ENCODE data around the gene EIF5B. TPM values are rescaled to one million over a fixed set of nuclear protein-coding genes. Genes with fewer than 3 reads are reported as not detected.

Gene EIF5B
- polyA plus RNA-seq, 3 donors, result 0.58 to 3.2 (median 1.5) TPM

- Mint-ChIP-seq H3K27me3 (ENCODE audit: low read depth in 3 of 3) (no peaks in the 10 kb centered on the region), H3K27ac (no peak overlapping the region), H3K4me1 (no peaks in the 10 kb centered on the region), H3K4me3 (no peak overlapping the region), H3K9me3 (peaks cover 1 to 6% (median 3%) of the 10 kb centered on the region in 7 donors), H3K36me3 (peaks cover 84 to 97% of the 10 kb centered on the region in 2 donors)
- no peaks in the 10 kb centered on the region for H3K79me2 ChIP-seq (ENCODE audit: insufficient read depth, low read length)
- intact Hi-C loops (cut with micrococcal nuclease), result no loop called here
- no peak overlapping the region for H2AFZ ChIP-seq (ENCODE audit: insufficient read depth, low read depth, low read length, poor library complexity, severe bottlenecking)
- no CpG with 5 or more reads among the region's 4 CpGs for WGBS (ENCODE audit: insufficient coverage)
- no peaks in the 10 kb centered on the region for H3K27me3 ChIP-seq (ENCODE audit: control insufficient read depth in 2 of 2, insufficient read depth in 2 of 2, low read length in 2 of 2)
- H3K27ac ChIP-seq (ENCODE audit: low read depth in 1 of 2, low read length in 2 of 2), result no peak overlapping the region
- H4K20me1 ChIP-seq (ENCODE audit: insufficient read depth, low read length), result no peaks in the 10 kb centered on the region
- peaks cover 85 to 97% of the 10 kb centered on the region in 2 donors for H3K36me3 ChIP-seq (replicated peaks in 1 of 2; ENCODE audit: control insufficient read depth in 1 of 2, insufficient read depth in 2 of 2, low read length in 2 of 2)
- H3K4me3 ChIP-seq (replicated peaks in 1 of 3; ENCODE audit: low read depth in 2 of 3, low read length in 3 of 3), result no peak overlapping the region
- H3K9ac ChIP-seq (ENCODE audit: insufficient read depth, low read length, poor library complexity, severe bottlenecking), result no peak overlapping the region
- DNase-seq, result no peak
- no peak overlapping the region for H3K4me2 ChIP-seq (replicated peaks; ENCODE audit: extremely low read depth, low read length, poor library complexity, severe bottlenecking)
- no peaks in the 10 kb centered on the region for H3K9me3 ChIP-seq (replicated peaks in 1 of 2; ENCODE audit: control insufficient read depth in 1 of 2, insufficient read depth in 1 of 2, low read length in 2 of 2)
- no peaks in the 10 kb centered on the region for H3K4me1 ChIP-seq (ENCODE audit: control insufficient read depth in 1 of 2, insufficient read depth in 2 of 2, low read length in 2 of 2)
- no peak for TF ChIP-seq CTCF (IDR thresholded peaks at IDR 0.05)
Measured at GRCh38 chr2:99373144-99373543, 36.0 kb downstream of the EIF5B start.

DNA sequence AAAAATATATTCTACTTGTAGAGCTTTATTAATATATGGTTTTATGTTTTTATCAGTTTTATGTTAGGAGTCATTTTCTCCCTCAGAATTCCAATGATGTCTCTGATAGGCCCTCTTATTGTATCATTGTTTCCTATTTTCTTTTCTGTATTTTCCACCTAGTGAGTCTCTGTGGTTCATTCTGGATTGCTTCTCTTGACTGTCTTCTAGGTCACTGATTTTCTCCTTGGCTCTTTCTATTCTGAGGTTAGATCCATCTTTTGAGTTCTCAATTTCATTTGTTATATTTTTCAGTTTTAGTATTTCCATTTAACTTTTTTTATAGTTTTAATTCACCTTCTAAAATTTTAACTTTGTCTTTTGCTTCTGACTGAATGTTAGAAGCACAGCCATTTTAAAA, 37.6 kb downstream of the EIF5B start:
- Histone ChIP-seq H3K9me3 (replicated peaks in 1 of 2; ENCODE audit: control insufficient read depth in 1 of 2, insufficient read depth in 1 of 2, low read length in 2 of 2) (no peaks in the 10 kb centered on the region), H3K4me3 (replicated peaks in 1 of 3; ENCODE audit: low read depth in 2 of 3, low read length in 3 of 3) (no peak overlapping the region), H3K79me2 (ENCODE audit: insufficient read depth, low read length) (no peaks in the 10 kb centered on the region), H3K4me2 (replicated peaks; ENCODE audit: extremely low read depth, low read length, poor library complexity, severe bottlenecking) (no peak overlapping the region), H3K4me1 (ENCODE audit: control insufficient read depth in 1 of 2, insufficient read depth in 2 of 2, low read length in 2 of 2) (no peaks in the 10 kb centered on the region), H3K27me3 (ENCODE audit: control insufficient read depth in 2 of 2, insufficient read depth in 2 of 2, low read length in 2 of 2) (no peaks in the 10 kb centered on the region), H4K20me1 (ENCODE audit: insufficient read depth, low read length) (no peaks in the 10 kb centered on the region), H3K36me3 (replicated peaks in 1 of 2; ENCODE audit: control insufficient read depth in 1 of 2, insufficient read depth in 2 of 2, low read length in 2 of 2) (peaks cover 86 to 97% of the 10 kb centered on the region in 2 donors), H2AFZ (ENCODE audit: insufficient read depth, low read depth, low read length, poor library complexity, severe bottlenecking) (no peak overlapping the region), H3K9ac (ENCODE audit: insufficient read depth, low read length, poor library complexity, severe bottlenecking) (no peak overlapping the region), H3K27ac (ENCODE audit: low read depth in 1 of 2, low read length in 2 of 2) (no peak overlapping the region)
- no peaks in the 10 kb centered on the region for H3K27me3 Mint-ChIP-seq (ENCODE audit: low read depth in 3 of 3)
- peaks cover 83 to 96% of the 10 kb centered on the region in 2 donors for H3K36me3 Mint-ChIP-seq
- peak overlapping the region in 1 of 7 donors; percentile 55 for H3K27ac Mint-ChIP-seq
- no peak for DNase-seq
- no peaks in the 10 kb centered on the region for H3K4me1 Mint-ChIP-seq
- intact Hi-C loops (cut with micrococcal nuclease), result no loop called here
- TF ChIP-seq CTCF (IDR thresholded peaks at IDR 0.05), result no peak
- peaks cover 1 to 6% (median 3%) of the 10 kb centered on the region in 7 donors for H3K9me3 Mint-ChIP-seq
- H3K4me3 Mint-ChIP-seq, result no peak overlapping the region

All from CD14-positive monocyte (primary cell).